Right ventricle myocardium superior (tissue), 1 donor: Measurements from ENCODE around the gene ZNF839. TPM values are rescaled to one million over a fixed set of nuclear protein-coding genes. Genes with fewer than 3 reads are reported as not detected.
A peak's percentile ranks its signal among the peaks of the same experiment; 100 is the strongest.
"Not testable (repeated sequence)": the region's sequence is repeated elsewhere in the genome, so short reads cannot be mapped to it uniquely, and the experiment has no call there.

Experiments
- ATAC-seq: fragments of 200-7000 bp; cut with Tn5 transposase; one replicate; pipeline ENCODE4 v1.9.1; 2020; ENCODE audit warnings: mild to moderate bottlenecking; ENCODE audit not compliant: poor library complexity
- DNase-seq: peaks from one replicate; pipeline ENCODE4 v3.0.0-alpha.2; 2020
- intact Hi-C: fragments of 100-400 bp; cut with DNase I; formaldehyde crosslinking; loops from one replicate; pipeline ENCODE4 v1.11.2; 2022
- total RNA-seq: library from RNA; stranded (reverse); fragmentation: NEBNext Ultra II Directional; extraction: Animal tissue kit (Norgen Biotek cat#: 25700); gene quantifications from one replicate; pipeline ENCODE4 v1.2.1, GENCODE V29; 2021
- donor health status: DM: no; HTN: yes; CAD: no; lungs with severe emphysema.

Gene ZNF839
- total RNA-seq, 1 donor from 2014 or later = 7.8 TPM

DNA sequence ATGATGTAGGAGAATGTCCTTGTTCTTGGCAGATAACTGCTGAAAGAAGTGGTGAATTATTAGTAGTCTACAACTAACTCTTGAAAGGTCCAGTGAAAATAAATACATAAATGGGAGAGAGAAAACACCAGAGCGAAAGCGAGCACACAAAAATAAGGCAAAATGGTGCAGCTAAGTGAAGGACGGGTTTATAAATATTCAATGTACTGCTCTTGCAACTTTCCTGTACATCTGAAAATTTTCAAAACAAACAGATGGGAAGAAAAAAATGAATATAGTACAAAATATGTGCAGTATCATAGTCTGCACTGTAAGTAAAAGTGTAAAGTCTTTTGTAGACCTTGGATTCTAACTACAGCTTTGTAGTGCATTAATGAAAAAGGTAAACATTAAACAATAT is 15.9 kb upstream of the ZNF839 start:
- DNase-seq (no peak), ATAC-seq (no peak)
- intact Hi-C loops = no loop called here

DNA sequence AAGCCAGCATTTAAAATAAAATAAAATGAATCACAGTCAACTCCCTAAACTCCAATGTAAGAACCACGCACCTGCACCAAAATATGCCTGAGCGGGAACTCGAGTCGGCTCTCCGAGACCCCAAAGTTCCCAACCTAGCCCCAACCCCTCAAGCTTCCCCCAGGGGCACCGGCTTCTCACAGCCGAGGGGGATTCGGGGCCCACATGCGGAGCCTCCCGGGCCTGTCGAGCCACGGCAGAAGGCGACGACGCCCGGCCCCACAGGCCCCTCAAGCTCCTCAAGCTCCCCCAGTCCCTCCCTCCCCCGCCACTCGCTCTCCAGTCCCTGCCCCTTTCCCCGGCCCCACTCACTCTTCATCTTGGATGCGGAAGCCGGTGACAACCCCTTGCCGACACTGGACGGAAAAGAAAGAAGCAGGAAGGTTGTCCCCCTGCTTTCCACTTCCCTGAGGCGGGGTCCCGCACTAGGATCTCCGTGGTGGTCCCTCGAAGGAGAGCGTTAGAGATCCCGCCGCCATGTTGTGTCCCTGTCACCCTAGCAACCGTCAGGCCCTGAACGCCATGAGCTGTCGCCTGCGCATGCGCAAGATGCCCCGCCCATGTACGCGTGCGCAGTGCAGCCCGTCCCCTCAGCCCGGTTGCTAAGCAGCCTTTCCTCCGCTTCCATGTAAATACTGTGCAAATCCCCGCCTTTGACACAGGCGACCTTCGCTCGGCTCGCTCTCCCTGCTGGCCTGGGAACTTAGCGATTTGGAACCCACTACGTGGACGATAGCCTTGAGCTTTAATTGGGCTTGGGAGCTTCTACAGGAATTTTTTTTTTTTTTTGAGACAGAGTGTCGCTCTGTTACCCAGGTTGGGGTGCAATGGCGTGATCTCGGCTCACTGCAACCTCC is 14.7 kb upstream of the ZNF839 start, which contains the start of gene MOK:
TSS of gene MOK (minus strand) at position 554 of the 896 bp plus-strand sequence. CDS start at position 358, 196 bp downstream.
- DNase-seq (peak; percentile 98), ATAC-seq (peak; percentile 100)
- intact Hi-C loops = no loop called here

DNA sequence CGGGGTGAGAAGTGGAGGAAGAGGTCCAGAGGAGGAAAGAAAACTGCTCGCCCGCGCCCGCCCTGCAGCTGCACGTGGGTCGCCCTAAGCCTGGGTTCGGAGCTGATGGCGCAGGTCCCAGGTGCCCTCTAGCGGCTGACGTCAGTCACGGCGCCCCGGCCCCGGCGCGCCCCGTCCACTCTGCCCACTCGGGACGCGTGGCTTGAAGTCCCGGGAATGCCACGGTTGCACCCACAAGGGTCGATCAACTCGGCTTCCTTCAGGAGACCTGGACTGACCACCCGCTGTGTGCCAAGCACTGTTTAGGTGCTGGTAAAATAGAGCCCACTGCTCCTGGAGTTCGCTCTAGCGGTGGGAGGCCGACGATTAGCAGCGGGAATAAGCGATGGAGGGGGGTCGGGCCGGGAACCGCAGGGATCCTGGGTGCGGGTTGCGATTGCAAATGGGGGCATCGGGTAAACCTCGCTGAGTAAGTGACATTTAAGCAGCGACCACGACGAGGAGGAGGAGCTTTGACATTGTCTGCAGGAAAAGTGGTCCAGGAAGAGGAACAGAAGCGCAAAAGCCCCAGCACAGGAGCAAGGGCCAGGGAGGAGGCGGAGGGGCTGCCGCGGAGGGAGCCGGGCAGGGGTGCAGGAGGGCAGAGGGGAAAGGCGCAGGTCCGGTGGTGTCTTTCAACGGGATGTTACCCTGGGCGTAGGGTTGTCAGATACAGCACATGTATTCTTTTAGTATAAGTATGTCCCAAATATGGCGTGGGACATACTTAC is 5.1 kb upstream of the ZNF839 start:
- ATAC-seq (peak; percentile 73), DNase-seq (peak; percentile 90)
- intact Hi-C loops = loop anchor here (2.0 kb wide), 1 partner anchor 80 kb away; no protein-coding TSS in a partner anchor

DNA sequence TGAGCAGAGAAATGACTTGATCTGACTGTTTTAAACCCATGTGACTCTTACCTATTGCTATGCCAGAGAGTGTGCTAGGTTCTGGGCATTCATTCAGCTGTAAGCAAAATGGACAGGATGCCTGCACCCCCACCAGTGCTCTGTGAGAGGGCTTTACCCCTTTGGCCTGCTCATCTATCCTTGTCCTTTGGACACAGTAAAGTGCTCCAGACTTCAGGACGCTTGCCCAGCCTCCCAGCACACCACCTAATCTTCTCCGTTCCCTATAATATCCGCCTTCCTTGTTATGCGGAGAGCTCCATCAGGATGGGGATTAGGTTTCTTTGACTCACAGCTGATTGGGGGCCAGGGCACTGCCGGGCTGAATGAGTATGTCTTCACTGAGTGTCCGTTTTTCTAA is 4.4 kb upstream of the ZNF839 start:
- intact Hi-C loops = loop anchor here (2.0 kb wide), 1 partner anchor 80 kb away; no protein-coding TSS in a partner anchor
- DNase-seq = no peak
- ATAC-seq = no peak

- DNase-seq (no peak), ATAC-seq (no peak)
- intact Hi-C loops = no loop called here
These were observed 3.2 kb upstream of the ZNF839 start for GRCh38 chr14:102316338-102316742.

- ATAC-seq (peak; percentile 80), DNase-seq (peak; percentile 96)
- intact Hi-C loops = no loop called here
These were observed 2.6 kb upstream of the ZNF839 start for GRCh38 chr14:102316743-102317563.

DNA sequence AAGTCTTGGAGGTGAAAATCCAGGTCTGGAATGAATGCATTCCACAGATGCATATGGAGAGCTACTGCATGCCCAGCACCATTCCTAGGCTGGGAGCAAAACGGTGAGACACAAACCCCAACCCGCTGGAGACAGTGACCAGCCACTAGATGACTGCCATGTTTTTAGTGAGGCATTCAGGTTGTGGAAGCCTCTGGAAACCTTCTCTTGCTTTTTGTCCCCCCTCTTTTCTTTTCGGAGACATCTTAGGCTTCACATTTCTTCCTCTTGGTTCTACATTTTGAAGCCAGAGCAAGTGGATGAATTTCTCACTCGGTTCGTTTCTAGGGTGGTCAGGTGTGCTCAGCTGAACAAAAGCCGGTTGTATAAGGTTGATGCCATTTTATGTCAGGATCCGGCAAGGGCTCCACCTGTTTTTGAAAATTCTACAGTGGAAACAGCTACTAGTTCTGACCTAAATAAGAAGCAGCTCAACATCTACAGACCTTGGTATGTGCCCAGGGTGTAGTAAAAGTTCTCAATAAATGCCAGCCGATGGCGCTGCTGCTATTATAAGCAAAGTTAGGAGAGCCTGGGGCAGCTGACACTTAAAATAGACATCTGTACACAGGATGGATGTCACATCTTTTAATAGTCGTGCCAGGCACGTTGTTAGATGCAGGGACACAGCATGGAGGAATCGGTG is 1.8 kb upstream of the ZNF839 start:
- DNase-seq = no peak
- ATAC-seq = peak; percentile 48
- intact Hi-C loops = no loop called here

- DNase-seq = no peak
- intact Hi-C loops = no loop called here
- no peak for ATAC-seq
These were observed 717 bp upstream of the ZNF839 start for GRCh38 chr14:102318781-102319276.

DNA sequence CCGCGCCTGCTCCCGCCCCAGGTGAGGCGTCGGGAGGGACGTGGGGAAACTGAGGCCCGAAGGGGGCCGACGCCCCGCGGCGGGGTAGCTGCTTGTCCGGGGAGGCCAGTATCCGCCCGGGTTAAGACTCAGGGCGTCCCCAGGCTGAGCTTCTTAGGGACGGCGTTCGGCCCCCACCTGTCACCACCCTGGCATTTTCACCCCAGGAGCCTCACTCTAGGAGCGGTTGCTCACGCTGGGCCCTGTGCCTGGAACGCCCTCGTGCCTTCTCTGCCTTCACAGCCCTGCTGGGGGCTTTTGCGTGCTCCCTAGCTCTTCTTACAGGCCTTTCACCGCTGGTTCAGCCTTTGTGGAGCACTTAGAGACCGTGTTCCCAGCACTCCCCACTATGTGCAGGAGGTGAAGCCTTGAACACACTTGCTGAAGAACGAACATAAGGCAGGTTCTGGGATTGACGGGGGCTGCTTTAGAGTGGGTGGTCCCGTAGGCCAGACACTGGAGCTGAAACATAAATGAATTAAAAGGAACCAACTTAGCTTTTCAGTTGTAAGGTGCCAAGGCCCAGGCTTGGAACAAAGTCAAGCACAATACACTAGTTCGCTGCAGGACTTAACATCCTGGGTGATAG is 601 bp downstream of the ZNF839 start:
- ATAC-seq (no peak), DNase-seq (peak; percentile 59)
- intact Hi-C loops = no loop called here

GRCh38 chr14:102320671-102321455 is 1.3 kb downstream of the ZNF839 start:
- DNase-seq (peak; percentile 27), ATAC-seq (no peak)
- intact Hi-C loops = no loop called here

- intact Hi-C loops = no loop called here
- ATAC-seq = no peak
- DNase-seq = peak; percentile 30
These were observed 2.2 kb downstream of the ZNF839 start for GRCh38 chr14:102321456-102322422.

DNA sequence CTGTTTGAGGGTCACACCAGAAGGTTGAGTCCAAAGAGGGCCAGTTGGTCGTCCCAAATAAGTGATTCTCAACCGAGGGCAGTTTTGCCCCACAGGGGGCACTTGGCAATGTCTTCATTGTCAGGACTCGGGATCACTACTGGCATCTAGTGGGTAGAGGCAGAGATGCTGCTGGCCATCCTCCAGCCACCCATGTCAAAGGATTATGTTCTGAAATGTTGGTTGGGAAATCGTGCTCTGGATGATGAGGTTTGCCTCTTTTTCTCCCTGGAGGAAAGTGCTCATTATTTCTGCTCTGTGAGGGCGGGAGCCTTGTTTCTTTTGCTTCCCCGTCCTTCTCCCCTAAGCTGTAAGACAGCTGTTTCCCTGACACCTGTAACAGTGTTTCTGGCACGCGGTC is 3.6 kb downstream of the ZNF839 start:
- ATAC-seq (no peak), DNase-seq (peak; percentile 73)
- intact Hi-C loops = no loop called here

GRCh38 chr14:102325791-102326345 is 6.3 kb downstream of the ZNF839 start:
- DNase-seq (peak; percentile 20), ATAC-seq (no peak)
- intact Hi-C loops = no loop called here

- ATAC-seq (no peak), DNase-seq (peak; percentile 31)
- intact Hi-C loops = no loop called here
These were observed 7.0 kb downstream of the ZNF839 start for GRCh38 chr14:102326583-102326982.

DNA sequence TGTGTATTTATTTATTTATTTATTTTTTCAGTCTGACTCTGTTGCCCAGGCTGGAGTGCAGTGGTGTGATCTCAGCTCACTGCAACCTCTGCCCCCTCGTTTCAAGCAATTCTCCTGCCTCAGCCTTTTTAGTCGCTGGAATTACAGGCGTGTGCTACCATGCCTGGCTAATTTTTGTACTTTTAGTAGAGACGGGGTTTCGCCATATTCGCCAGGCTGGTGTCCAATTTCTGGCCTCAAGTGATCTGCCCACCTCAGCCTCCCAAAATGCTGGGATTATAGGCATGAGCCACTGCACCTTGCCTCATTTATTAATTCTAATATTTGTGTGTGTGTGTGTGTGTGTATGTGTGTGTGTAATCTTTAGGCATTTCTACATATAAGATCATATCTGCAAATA is 9.8 kb downstream of the ZNF839 start:
- DNase-seq, intact Hi-C loops, ATAC-seq: not testable (repeated sequence)
